ENCODE measurements around the gene IL6R.
A peak's percentile ranks its signal among the peaks of the same experiment; 100 is the strongest.

Gene IL6R

GRCh38 chr1:154459080-154459479 lies 53.9 kb downstream of the IL6R start:
- no peak for TF ChIP-seq BACH2 (CRISPR knock-in tag; IDR thresholded peaks at IDR 0.05; ENCODE audit: borderline replicate concordance)
- TF ChIP-seq CREB5 (CRISPR knock-in tag; IDR thresholded peaks at IDR 0.05; ENCODE audit: low read depth) = no peak
- TF ChIP-seq TSHZ2 (CRISPR knock-in tag; IDR thresholded peaks at IDR 0.05) = no peak

GRCh38 chr1:154460695-154461260 lies 55.6 kb downstream of the IL6R start:
- TF ChIP-seq CSRNP3 (CRISPR knock-in tag; IDR thresholded peaks at IDR 0.05) (no peak), CREB5 (CRISPR knock-in tag; IDR thresholded peaks at IDR 0.05; ENCODE audit: low read depth) (no peak)
- no peak for ATAC-seq

More at GRCh38 chr1:154459080-154459479, 53.9 kb downstream of the IL6R start:
- no peak; the same call in 2 of the 3 replicates for ATAC-seq

GRCh38 chr1:154463512-154463990 lies 58.4 kb downstream of the IL6R start:
- TF ChIP-seq ZC3H10 (CRISPR knock-in tag; IDR thresholded peaks at IDR 0.05) (no peak), SNAI2 (CRISPR knock-in tag; IDR thresholded peaks at IDR 0.05) (no peak), PPARA (CRISPR knock-in tag; IDR thresholded peaks at IDR 0.05; ENCODE audit: borderline replicate concordance) (no peak), ISL1 (CRISPR knock-in tag; IDR thresholded peaks at IDR 0.05) (no peak), ZNF8 (CRISPR knock-in tag; IDR thresholded peaks at IDR 0.05) (no peak), TSHZ2 (CRISPR knock-in tag; IDR thresholded peaks at IDR 0.05) (no peak), ZNF565 (CRISPR knock-in tag; conservative IDR thresholded peaks at IDR 0.05; ENCODE audit: low read depth) (no peak), ZNF70 (CRISPR knock-in tag; IDR thresholded peaks at IDR 0.05) (no peak), OSR1 (CRISPR knock-in tag; IDR thresholded peaks at IDR 0.05) (no peak), GLIS3 (CRISPR knock-in tag; IDR thresholded peaks at IDR 0.05) (no peak), CSDC2 (CRISPR knock-in tag; IDR thresholded peaks at IDR 0.05) (no peak), TOX (CRISPR knock-in tag; IDR thresholded peaks at IDR 0.05; ENCODE audit: borderline replicate concordance) (no peak), RARB (CRISPR knock-in tag; IDR thresholded peaks at IDR 0.05) (no peak), PATZ1 (CRISPR knock-in tag; IDR thresholded peaks at IDR 0.05; ENCODE audit: borderline replicate concordance) (no peak), ARNTL (CRISPR knock-in tag; IDR thresholded peaks at IDR 0.05; ENCODE audit: borderline replicate concordance, low read depth) (no peak), ZFP3 (CRISPR knock-in tag; IDR thresholded peaks at IDR 0.05) (no peak), TCF4 (CRISPR knock-in tag; IDR thresholded peaks at IDR 0.05; ENCODE audit: borderline replicate concordance) (no peak), CREB5 (CRISPR knock-in tag; IDR thresholded peaks at IDR 0.05; ENCODE audit: low read depth) (no peak), ESRRG (CRISPR knock-in tag; IDR thresholded peaks at IDR 0.05) (no peak), ZFP30 (CRISPR knock-in tag; IDR thresholded peaks at IDR 0.05) (no peak)
- peak; percentile 19; the same call in 2 of the 3 replicates for ATAC-seq

Measured in SK-N-SH treated with all-trans-retinoic acid at 6 μM for 48 hours (cell line).